OCI-LY3 (cell line): Measurements from ENCODE around the gene ETV6.

Source experiments
- EZH2phosphoT487 ChIP-seq: fragments of 200-600 bp; shearing (Covaris generic); IDR thresholded peaks from 2 replicates; pipeline ENCODE4 v1.6.1; 2018; ENCODE audit warnings: antibody characterized with exemption, mixed run types, low read depth
- TF ChIP-seq, protein P1 (sequence below): fragments of 200-600, 300-600 bp; sonication (generic); IDR thresholded peaks from 2 replicates; pipeline ENCODE4 v1.5.1; 2014; ENCODE audit warnings: antibody characterized with exemption, low read length, low read depth

DNA sequence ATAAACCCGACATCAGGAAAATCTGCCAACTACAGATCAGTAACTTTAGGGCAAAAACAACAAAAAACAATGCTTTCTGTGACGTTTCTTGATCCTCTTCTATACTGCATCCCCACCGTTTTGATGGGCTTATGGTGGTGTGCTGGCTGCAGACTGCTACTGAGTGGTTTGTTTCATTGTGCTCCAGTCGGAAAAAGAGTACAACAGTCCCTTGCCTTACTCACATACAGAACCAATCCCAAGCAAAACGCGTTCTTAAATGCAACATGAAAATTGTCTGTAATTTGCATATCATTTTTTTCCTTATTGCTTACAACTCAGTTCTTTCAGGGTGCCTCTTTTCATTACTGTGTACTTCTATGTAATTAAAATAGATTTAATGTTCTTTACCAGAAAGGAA lies 2.3 kb downstream of the ETV6 start:
- TF ChIP-seq, protein P1, sequence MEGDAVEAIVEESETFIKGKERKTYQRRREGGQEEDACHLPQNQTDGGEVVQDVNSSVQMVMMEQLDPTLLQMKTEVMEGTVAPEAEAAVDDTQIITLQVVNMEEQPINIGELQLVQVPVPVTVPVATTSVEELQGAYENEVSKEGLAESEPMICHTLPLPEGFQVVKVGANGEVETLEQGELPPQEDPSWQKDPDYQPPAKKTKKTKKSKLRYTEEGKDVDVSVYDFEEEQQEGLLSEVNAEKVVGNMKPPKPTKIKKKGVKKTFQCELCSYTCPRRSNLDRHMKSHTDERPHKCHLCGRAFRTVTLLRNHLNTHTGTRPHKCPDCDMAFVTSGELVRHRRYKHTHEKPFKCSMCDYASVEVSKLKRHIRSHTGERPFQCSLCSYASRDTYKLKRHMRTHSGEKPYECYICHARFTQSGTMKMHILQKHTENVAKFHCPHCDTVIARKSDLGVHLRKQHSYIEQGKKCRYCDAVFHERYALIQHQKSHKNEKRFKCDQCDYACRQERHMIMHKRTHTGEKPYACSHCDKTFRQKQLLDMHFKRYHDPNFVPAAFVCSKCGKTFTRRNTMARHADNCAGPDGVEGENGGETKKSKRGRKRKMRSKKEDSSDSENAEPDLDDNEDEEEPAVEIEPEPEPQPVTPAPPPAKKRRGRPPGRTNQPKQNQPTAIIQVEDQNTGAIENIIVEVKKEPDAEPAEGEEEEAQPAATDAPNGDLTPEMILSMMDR: no peak
- no peak for TF ChIP-seq EZH2phosphoT487
